OCI-LY7 (cell line): ENCODE data around the gene SPART.

Experiments used
- CTCF ChIP-seq: fragments of 200-600 bp; sonication (generic); conservative IDR thresholded peaks from 2 replicates; pipeline ENCODE4 v1.5.1; 2014; ENCODE audit warnings: mild to moderate bottlenecking, antibody characterized with exemption, low read length, moderate library complexity, mixed read lengths
- EZH2phosphoT487 ChIP-seq: fragments of 200-600 bp; sonication (generic); IDR thresholded peaks from 2 replicates; pipeline ENCODE4 v1.6.1; 2018; ENCODE audit warnings: low read depth, borderline replicate concordance, mild to moderate bottlenecking, mixed run types, antibody characterized with exemption, low read length, moderate library complexity, mixed read lengths

DNA sequence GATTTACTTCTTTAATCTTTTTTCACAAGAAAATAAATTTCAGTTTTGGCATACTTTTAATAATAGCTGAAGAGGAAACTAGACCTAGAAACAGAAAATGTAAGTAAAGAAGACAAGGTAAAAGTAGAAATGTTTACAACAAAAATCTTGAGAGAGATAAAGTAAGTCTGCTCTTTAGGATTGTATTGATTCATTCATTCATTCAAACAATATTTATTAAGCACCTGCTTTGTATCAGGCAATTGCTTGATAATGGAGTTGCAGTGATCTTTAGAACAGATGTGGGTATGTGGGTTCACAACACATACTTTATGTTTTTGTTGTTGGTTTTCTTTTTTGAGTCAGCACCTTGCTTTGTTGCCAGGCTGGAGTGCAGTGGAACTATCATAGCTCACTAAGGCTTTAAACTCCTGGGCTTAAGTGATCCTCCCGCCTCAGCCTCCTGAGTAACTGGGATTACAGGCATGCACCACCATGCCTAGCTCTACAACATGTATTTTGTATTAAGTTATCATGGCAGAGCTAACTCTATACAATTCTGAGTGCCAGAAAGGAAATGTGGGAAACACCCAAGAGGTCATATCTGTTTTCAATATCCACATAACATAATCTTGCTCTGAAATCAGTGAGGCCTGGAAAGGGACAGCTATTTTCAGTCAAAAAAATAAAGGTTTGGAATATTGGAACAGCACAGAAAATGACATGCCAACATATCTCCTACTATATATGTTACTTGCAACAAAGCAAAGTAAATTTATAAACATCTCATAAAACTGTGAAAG, 8.8 kb upstream of the SPART start:
- TF ChIP-seq CTCF (no peak), EZH2phosphoT487 (no peak)
